Measurements from ENCODE around the gene ARL2. TPM values are rescaled to one million over a fixed set of nuclear protein-coding genes. Genes with fewer than 3 reads are reported as not detected.

The ARL2 gene
- total and polyA plus RNA-seq, 2 donors (not counting 3 experiments of a cell fraction or from before 2014, with no cell fraction given), result 109 to 259 TPM

- no peak for TF ChIP-seq EZH2 (IDR thresholded peaks at IDR 0.05; ENCODE audit: borderline replicate concordance, low read depth, low read length, severe bottlenecking)
- TF ChIP-seq MAX (IDR thresholded peaks at IDR 0.05; ENCODE audit: insufficient read depth, insufficient read length), result no peak
- TF ChIP-seq POLR2A (IDR thresholded peaks at IDR 0.05; ENCODE audit: low read depth, low read length), result no peak
- TF ChIP-seq POLR2AphosphoS5 (IDR thresholded peaks at IDR 0.05; ENCODE audit: insufficient read depth, low read depth, low read length), result no peak
- no peak for TF ChIP-seq CTCF (IDR thresholded peaks at IDR 0.05; ENCODE audit: extremely low read depth in 1 of 2, insufficient read depth in 1 of 2, low read depth in 1 of 2, low read length in 2 of 2)
- no peak overlapping the region for H3K4me2 ChIP-seq (ENCODE audit: insufficient read depth, low read length)
- no peaks in the 10 kb centered on the region for H3K27me3 ChIP-seq (ENCODE audit: control insufficient read depth in 2 of 2, insufficient read depth in 2 of 2, low read length in 2 of 2)
- H3K9ac ChIP-seq (replicated peaks; ENCODE audit: extremely low read depth, insufficient read depth, low read length), result no peak overlapping the region
- DNase-seq (ENCODE audit: low read depth, low spot score) (no peak), FAIRE-seq (no peak)
- dilution Hi-C loops (cut with MboI; ENCODE audit: extremely low pct_ligation_motif_present, low sequenced_read_pairs), result no loop called here
- H3K79me2 ChIP-seq (ENCODE audit: control insufficient read depth, insufficient read depth, low read length), result no peaks in the 10 kb centered on the region
- no peak overlapping the region for H2AFZ ChIP-seq (ENCODE audit: low read depth, low read length)
- ChIA-PET POLR2A (no interaction called here), CTCF (interaction anchor here (0.6 kb wide), 1 partner anchor 101 kb away, joined by 3 read pairs; no protein-coding TSS in a partner anchor)
- no peaks in the 10 kb centered on the region for H3K9me3 ChIP-seq (replicated peaks; ENCODE audit: control insufficient read depth, insufficient read depth, low read length)
- H4K20me1 ChIP-seq (replicated peaks; ENCODE audit: control insufficient read depth, extremely low read depth, insufficient read depth, low read length), result no peaks in the 10 kb centered on the region
- intact Hi-C loops (cut with micrococcal nuclease), result no loop called here
- H3K36me3 ChIP-seq (ENCODE audit: control insufficient read depth in 2 of 2, extremely low read depth in 1 of 2, insufficient read depth in 2 of 2, low read length in 2 of 2), result peaks cover 2 to 10% of the 10 kb centered on the region in 2 experiments
- peaks cover 15% of the 10 kb centered on the region for H3K4me1 ChIP-seq (ENCODE audit: control insufficient read depth, extremely low read depth, insufficient read depth, low read length)
- no peak overlapping the region for H3K27ac ChIP-seq (ENCODE audit: insufficient read depth, low read depth, low read length)
- BruUV-seq (replicated peaks), result no TSS peak
- no peak overlapping the region for H3K4me3 ChIP-seq (replicated peaks in 1 of 3; ENCODE audit: insufficient read depth in 1 of 3, low read depth in 1 of 3, low read length in 3 of 3)
- H3K9me1 ChIP-seq (replicated peaks; ENCODE audit: control insufficient read depth, extremely low read depth, insufficient read depth, low read length), result no peaks in the 10 kb centered on the region
Measured at GRCh38 chr11:65042891-65043290, 28.9 kb downstream of the ARL2 start.

GRCh38 chr11:65043881-65044501, 30.0 kb downstream of the ARL2 start:
- no peak overlapping the region for H3K27ac ChIP-seq (ENCODE audit: insufficient read depth, low read depth, low read length)
- H2AFZ ChIP-seq (ENCODE audit: low read depth, low read length), result no peak overlapping the region
- no peaks in the 10 kb centered on the region for H3K9me1 ChIP-seq (replicated peaks; ENCODE audit: control insufficient read depth, extremely low read depth, insufficient read depth, low read length)
- no peaks in the 10 kb centered on the region for H3K9me3 ChIP-seq (replicated peaks; ENCODE audit: control insufficient read depth, insufficient read depth, low read length)
- H3K9ac ChIP-seq (replicated peaks; ENCODE audit: extremely low read depth, insufficient read depth, low read length), result no peak overlapping the region
- no peaks in the 10 kb centered on the region for H3K27me3 ChIP-seq (ENCODE audit: control insufficient read depth in 2 of 2, insufficient read depth in 2 of 2, low read length in 2 of 2)
- no peak for DNase-seq (ENCODE audit: low read depth, low spot score)
- POLR2A ChIA-PET, result no interaction called here
- intact Hi-C loops (cut with micrococcal nuclease) (no loop called here), dilution Hi-C loops (cut with MboI; ENCODE audit: extremely low pct_ligation_motif_present, low sequenced_read_pairs) (no loop called here)
- H3K4me3 ChIP-seq (replicated peaks in 1 of 3; ENCODE audit: insufficient read depth in 1 of 3, low read depth in 1 of 3, low read length in 3 of 3), result no peak overlapping the region
- BruUV-seq (replicated peaks), result no TSS peak
- CTCF ChIA-PET, result no interaction called here
- no peaks in the 10 kb centered on the region for H3K79me2 ChIP-seq (ENCODE audit: control insufficient read depth, insufficient read depth, low read length)
- no peak for FAIRE-seq
- H3K4me2 ChIP-seq (ENCODE audit: insufficient read depth, low read length), result no peak overlapping the region
- H3K4me1 ChIP-seq (ENCODE audit: control insufficient read depth, extremely low read depth, insufficient read depth, low read length), result peaks cover 15% of the 10 kb centered on the region
- H3K36me3 ChIP-seq (ENCODE audit: control insufficient read depth in 2 of 2, extremely low read depth in 1 of 2, insufficient read depth in 2 of 2, low read length in 2 of 2), result peaks cover 2 to 10% of the 10 kb centered on the region in 2 experiments
- H4K20me1 ChIP-seq (replicated peaks; ENCODE audit: control insufficient read depth, extremely low read depth, insufficient read depth, low read length), result no peaks in the 10 kb centered on the region
- TF ChIP-seq CTCF (IDR thresholded peaks at IDR 0.05; ENCODE audit: extremely low read depth in 1 of 2, insufficient read depth in 1 of 2, low read depth in 1 of 2, low read length in 2 of 2) (no peak), MYC (IDR thresholded peaks at IDR 0.05; ENCODE audit: low read depth, low read length) (no peak), POLR2A (IDR thresholded peaks at IDR 0.05; ENCODE audit: low read depth, low read length) (no peak)
